KG1 (cell line): ENCODE data around the gene FSHR.

Source experiments
- DNase-seq: peaks from one replicate; lab custom pipeline; 2025; lab: John Stamatoyannopoulos, UW

FSHR gene

DNA sequence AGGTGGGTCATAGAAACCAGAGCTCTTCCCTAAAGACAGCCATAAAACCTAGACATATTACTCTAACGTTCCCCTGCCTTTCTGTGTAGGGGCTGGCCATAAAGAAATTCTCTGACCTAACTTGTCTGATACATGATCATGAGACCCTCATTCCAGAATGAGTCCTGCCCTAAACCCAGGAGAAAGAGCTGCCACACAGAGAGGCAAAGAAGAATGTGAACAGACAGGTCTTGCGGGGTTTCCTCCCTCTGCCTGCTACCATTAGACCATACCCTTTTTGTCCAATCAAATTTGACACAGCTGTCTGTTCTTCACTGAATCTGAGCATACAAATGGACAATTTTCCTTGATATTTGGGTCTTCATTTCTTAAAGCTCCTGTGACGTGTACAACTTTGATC lies 200.0 kb downstream of the FSHR start:
- no peak for DNase-seq

DNA sequence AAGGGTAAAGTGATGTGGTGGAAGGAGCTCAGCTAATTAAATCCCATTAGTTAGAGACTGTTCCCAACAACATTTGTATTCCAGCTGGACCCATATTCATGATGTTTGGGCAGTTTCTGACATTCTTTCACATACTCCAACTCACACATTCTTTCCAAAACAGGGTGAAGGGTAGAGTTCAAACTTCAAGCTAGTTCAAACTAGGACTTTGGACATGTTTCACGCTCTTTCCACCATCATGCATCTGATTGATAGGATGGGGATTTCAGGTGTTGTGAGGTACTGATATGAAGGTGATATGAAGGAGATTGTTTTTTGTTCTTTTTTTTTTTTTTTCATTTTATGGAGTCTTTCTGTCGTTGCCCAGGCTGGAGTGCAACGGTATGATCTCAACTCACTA lies 201.7 kb downstream of the FSHR start:
- DNase-seq: no peak

DNA sequence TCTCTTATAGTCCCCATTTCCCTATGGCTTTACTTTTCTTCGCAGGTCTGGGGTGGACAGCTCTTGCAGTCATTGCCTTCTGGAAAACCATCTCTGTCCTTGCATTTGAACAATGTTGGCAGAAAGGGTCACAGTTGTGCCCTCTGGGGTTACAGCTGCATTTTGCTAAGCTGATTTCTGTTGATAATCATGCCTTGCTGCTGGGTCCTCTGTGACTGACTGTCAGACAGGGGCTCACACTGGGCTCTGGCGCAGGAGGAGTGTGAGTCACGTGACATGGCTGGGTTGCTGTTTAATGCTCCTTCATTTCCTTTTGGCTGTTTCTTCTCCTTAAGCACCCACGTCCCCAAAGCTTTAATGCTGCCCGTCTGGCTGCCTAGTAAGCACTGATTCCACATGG lies 202.2 kb downstream of the FSHR start:
- DNase-seq: no peak

DNA sequence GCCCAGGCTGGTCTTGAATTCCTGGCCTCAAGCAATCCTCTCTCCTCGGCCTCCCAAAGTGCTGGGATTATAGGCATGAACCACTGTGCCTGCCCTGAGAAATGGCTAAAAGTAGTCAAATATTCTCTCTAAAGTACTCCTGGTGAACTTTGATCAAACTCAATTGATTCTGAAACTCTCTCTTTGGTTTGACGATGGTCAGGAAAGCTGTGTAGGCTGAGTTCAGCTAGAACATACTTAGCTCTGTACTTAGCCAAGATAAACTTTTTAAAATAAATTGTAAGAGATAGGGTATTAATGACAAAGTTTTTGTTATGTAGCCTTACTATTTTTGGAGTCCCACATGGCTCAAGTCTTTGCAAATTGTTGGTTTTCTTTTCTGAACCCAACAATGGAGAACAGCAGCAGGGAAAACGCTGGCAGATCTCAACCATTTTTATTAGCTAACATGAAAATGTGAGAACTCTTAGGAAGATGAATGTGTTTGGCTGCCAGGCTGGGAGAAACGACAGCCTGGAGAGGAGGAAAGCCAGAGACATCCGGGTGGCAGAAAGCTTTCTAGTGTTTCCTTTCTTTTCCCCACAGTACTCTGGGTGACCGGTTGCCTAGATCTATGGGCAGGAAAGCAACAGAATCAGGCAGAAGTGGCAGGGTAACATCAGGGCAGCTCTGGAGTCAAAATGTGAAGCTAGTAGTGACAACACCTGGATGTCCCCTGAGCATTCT lies 205.8 kb downstream of the FSHR start:
- no peak for DNase-seq

DNA sequence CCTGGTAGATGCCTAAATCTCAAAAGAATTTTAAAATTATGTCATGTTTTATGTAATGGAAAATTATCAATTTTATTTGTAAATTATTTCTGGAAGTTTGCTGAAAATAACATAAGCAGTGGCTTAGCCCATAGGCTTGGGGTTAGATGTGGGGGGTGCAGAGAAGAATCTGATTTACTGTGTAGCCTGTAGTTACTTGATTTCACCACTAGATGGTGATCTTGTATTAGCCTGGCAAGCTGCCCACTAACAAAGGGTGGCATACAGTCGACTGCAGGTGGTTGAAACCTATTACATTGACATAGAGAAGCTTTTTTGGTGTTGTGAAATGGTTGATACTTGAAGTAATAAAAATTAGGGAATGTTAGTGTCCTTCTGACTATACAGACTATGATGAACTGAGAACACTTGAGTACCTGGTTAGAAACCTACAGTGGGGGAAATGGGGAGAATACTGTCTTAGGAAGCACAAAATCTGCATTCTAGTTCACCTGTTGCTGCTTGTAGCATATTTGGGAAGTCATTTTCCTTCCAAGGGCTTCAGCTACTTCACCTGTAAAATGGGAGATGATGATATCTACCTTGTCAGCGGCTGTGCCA lies 207.8 kb downstream of the FSHR start:
- no peak for DNase-seq

DNA sequence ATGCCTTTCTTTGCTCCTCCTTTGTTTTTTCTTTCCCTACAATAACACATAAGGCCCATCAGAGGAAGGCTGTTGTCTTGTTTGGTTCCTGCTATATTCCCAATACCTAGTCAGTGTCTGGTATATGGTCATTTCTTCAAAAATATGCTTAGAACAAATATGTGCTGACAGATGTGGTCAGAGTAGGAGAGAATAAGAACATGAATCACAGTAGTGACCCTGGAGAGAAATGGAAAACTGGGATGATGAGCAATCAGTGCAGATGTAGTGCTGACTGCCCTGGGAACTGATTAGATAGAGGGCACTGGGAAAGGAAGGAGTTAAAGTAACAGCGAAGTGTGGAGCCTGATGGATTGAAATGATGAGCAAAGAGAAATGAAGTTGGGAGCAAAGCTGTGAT lies 209.4 kb downstream of the FSHR start:
- no peak for DNase-seq

DNA sequence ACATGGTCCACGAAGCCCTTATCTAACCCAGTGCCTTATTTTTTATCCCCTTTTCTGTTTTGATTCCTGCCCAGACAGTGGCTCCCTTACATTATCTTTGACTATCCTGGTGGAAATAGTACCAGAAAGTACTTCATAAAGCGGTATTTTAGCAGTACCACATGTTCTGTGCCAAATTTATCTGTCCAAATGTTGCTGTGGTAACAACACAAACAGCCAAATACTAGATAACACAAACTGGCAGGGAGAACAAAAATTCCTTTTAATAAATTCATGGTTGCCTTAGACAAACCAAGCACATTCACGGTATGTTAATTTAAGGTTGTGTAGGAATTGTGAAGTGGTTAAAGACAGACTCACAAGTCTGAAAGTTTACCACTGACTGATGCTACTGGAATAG lies 210.9 kb downstream of the FSHR start:
- DNase-seq: no peak

DNA sequence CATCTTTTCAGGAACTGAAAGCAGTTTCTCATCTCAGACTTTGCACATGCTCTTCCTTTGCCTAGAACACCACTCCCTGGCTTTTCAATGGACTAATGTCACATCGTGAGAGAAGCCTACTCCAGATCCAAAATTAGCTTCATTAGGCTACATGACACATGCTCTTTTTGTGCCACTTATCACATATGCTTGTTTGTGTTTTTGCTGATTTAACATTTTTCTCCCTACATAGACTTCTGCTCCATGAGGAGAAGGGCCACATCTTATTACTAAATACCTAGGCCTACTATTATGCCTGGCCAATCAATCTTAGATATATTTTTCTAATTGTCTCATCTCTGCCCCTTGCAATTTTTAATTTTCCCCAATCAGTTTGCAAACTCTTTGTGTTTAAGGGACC lies 212.4 kb downstream of the FSHR start:
- no peak for DNase-seq

DNA sequence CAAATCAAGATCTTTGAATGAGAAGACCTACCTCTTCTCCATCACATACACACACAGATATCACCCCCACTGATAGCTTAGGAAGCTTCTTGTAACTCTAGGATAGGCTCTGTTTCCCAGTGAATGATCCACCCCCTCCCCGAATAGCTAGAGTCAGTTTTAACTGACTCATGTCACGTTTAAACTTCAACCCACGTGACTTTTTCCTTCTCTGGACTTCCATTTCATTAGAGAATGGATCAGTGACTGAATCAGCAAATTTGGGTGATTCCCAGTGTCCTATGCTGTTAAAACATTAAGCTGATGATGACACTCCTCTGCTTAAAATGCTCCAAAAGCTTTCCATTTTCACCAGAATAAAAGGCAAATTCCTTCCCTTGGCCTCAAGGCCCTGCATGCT lies 212.9 kb downstream of the FSHR start:
- DNase-seq: no peak

DNA sequence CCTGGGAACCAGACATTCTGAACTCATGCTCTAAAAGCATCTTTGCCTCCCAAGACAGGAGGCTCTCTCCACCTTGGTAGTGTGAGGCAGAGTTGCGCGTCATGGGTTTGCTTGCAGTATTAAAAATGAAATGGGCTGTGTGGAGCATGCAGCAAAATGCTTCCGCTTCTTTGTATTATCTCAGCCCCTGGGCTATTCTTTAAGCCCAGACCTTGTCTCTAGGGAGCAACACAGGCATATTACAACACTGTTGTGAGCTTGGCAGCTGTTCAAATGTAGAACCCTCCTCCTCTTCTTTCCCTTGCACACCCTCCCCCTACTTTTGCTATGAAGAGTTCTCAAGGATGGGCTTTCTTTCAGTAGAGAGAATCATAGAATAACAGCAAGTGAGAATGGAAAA lies 213.7 kb downstream of the FSHR start:
- no peak for DNase-seq

DNA sequence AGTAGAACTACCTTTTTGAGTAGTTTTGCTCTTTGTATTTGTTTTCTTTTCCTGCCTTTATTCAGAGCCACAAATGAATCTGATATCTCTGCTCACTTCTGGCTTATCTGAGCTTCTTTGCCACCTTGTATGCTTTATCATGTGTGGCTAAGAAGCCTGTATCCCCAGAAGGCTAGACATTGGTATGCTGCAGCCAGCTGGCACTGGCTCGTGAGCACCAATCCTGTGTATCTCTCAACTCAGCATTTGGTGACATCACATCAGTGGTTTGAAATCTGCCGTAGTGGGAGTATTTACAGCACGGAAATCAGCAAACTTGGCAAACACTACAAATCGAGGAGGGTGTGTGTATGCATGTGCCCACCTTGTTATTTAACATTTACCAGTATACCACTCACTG lies 215.1 kb downstream of the FSHR start:
- no peak for DNase-seq

DNA sequence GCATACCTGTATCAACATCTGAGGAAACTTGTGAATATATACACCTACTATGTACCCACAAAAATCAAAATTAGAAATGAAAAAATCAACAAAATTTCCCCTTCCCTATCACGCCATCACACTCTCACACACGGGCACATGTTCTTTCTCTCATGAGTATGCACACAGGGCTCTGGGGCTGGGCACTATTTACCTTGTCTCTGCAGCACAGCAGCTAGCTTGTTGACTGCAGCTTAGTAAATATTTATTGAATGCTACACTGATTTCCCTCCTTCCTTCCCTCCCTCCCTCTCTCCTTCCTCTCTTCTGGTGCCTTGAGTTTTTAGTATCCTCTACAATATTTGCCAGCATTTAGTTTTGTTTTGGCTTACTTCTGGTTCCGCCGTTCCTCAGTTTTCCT lies 216.1 kb downstream of the FSHR start:
- no peak for DNase-seq

DNA sequence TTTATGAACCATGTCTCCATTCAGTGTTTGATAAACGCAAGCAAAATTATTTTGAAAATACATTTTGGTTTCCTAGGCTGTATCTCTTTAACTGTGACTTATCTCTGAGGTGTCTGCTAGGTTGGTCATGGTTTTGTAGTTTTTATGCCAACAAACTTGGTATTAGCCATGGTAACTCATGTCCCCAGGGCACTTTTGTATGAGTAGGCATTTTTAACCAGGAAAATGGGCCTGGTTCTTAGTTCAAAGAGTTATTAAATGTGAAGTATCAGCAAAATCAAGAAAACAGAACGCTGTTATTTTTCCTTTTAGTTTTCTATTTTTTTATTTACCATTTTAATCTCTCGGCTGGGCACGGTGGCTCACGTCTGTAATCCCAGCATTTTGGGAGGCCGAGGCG lies 219.5 kb downstream of the FSHR start:
- no peak for DNase-seq

DNA sequence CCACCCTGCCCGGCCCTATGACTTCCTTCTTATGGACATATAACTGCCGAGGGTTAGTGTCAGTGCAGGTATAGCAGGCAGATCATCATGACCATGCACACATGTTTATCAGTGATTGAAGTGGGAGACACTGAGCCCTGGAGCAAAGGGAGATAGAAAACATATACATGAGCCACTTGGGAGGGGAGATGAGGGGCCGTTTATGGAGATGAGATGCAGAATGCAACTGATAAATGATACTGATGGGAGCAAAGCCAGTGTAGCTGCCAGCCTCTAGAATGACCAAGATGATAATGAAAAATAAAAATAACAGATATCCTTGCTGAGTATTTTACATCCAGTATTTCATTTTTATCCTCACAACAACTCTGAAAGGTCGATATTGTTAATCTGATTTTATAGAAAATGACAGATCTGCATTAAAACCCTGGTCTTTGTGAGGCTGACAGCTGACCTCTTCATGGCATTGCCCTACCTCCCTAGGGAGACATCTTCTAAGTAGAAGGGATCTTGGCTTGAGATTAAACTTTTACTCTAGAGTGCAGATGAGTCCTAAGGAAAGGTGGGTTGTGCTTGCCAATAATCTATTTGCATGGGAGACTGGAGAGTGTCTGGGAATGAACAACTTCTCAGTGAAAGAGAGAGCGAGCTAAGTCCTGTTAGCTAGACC lies 220.4 kb downstream of the FSHR start:
- no peak for DNase-seq

DNA sequence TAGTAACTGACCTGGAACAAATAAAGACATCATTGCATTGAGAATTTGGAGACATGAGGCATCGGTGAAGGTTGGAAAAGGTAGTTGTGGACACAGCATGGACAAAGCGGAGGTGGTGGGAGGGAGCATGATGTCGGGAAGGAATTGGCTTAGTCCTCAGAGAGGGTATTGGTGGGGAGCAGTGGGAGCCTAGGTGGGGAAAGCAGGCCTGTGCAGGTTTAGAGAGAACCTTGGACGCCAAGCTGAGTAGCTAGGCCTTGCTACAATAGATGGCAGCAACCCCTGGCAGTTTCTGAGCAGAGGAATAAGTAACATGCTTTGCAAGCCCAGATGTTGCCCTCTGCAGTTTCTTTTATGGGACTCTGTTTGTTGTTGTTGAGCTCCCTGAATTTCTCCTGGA lies 221.6 kb downstream of the FSHR start:
- no peak for DNase-seq

DNA sequence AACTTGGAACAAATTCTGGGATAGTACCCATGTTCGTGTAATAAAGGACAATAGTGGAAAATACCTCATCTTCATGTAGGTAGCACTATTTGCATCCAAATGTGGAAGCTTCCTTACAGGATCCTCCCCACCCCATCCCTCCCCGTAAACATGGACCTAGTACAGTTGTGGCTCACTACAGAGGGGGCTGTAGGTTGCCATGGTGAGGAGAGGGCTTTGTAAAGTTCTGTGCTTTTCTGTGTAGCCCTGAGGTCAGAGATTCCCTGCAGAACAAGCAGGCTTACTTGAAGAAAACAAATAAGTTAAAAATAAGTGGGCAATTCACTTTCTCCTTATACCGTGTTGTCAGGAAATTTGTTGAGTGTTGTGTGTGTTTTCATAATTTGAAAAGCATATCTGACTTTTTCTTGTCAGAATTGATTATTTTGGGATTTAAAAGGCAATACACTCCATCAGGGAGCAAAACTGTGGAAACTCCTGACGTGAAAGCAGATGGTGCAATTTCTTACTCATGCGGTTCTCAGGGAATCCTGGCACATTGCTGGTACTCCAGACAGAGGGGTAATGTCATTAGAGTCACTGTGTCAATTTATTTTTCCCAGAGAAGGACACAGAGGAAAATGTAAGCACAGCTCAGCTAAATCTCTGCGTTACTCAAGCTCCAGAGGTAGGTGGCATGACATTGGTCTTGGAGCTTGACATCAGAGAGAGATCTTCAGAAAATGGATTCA lies 224.6 kb downstream of the FSHR start:
- DNase-seq: no peak

DNA sequence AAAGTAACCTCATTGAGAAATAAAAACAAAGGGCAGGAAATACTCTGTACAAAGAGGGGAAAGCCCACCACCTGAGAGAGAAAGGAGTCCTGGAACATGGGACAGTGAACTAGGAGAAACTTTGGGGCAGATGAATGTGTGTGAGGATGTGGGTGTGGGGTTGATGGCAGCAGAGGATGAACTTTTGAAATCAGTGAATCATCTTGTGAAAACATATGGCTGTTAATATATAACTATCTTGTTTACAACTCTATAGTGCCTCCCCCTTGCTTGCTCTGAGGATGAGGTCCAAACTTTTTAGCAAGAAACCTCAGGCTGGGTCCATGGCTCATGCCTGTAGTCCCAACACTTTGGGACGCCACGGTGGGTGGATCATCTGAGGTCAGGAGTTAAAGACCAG lies 227.0 kb downstream of the FSHR start:
- no peak for DNase-seq

DNA sequence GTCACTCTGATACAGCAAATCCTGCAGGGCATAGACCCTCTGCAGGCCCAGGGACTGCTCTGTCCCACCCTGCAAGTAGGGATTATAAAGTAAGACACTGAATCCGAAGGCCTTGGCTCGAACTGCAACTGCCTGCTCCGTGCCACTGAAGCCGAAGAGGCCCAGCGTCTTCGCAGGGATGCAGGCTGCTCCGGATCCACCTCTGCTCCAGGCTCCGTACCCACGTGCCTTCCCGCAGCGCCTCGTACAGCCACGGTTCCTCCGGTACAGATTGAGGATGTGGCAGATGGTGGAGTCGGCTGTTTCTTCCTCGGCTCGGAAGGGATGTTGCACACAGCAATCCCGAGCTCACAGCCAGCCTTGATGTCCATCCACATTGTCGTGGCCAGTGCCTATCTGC lies 238.4 kb downstream of the FSHR start:
- no peak for DNase-seq

DNA sequence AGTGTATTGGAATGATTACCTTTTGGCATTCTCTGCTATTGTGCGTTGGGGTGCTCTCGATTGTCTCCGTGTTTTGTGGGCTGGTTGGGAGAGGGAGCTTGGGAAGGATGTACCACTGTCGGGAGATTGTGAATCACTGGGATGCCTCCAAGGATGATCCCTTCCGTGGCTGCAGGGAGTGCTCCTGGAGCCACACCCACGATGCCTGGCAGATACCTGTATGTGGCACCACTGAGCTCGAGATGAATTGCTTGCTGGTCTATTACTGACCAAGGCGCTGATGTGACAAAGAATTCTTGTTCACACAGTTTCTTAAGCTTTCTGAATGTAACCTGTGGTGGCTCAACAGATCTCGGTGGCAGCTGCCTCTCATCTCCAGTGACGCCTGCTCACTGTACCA lies 239.1 kb downstream of the FSHR start:
- no peak for DNase-seq

DNA sequence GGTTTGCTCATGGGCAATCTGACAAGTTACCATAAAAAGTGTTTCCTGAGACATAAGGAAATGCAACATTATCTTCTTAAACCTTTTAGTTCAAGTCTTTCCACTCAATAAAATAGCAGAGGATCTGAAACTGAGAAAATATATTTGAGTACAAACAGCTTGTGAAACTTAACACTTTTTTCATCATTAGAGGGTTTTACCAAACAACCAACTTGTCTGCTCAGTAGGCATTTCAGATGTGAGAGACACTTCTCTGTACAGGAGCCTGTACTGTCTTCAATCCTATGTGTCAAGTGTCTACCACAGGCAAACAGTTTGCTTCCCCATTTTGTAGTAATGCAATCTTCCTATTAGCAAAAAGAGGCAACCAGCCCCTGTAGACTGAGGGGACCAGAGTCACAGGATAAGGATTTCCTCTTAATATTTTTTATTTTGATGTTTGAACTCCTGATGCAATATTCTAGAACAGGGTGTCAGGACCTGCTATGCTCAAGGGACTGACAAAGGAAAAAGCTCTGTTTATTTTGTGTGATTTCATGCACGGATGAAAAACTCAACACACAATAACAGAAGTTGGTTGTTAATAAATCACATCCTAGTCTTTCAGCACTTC lies 239.7 kb downstream of the FSHR start:
- DNase-seq: no peak
